ENCODE data around the gene LCLAT1.

LCLAT1 gene

DNA sequence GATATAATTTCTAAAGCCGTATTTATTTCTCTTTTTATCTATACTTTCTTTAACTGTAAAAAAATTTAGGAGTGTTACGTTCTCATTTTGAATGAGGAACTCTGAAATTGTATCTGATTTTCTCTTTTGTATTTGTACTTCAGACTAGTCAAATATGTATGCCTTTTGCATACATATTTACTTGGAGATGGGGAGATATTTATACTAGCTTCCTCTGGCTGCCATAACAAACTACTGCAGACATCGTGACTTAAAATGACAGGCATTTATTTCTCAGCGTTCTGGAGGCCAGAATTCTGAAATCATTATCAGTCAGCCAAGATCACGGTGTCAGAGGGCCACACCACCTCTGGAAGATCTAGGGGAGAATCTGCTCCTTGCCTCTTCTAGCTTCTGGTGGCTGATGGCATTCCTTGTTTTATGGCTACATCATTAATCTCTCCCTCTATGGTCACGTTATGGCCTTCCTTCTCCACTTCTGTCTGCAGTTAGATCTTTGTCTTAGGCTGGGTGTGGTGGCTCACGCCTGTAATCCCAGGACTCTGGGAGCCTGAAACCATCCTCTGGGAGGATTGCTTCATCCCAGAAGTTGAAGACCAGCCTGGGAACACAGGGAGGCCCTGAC is 8.2 kb downstream of the LCLAT1 start:
- WGBS (ENCODE audit: insufficient coverage), result 94% methylated on average over 4 of the region's 7 CpGs
- ChIA-PET CTCF (interaction anchor here (1.3 kb wide), 1 partner anchor 8 kb away, joined by 3 read pairs; the partner anchor contains the start of gene LCLAT1), POLR2A (no interaction called here)
- Histone ChIP-seq H3K36me3 (ENCODE audit: control insufficient read depth in 4 of 4, insufficient read depth in 4 of 4, low read length in 3 of 4) (peaks cover 0 to 3% (median under 1%) of the 10 kb centered on the region in 4 experiments), H3K4me3 (ENCODE audit: control insufficient read depth in 1 of 7, extremely low read depth in 1 of 7, insufficient read depth in 4 of 7, low read depth in 2 of 7, low read length in 6 of 7) (no peak overlapping the region), H3K27me3 (replicated peaks in 2 of 5; ENCODE audit: control insufficient read depth in 4 of 5, insufficient read depth in 5 of 5, low read length in 4 of 5) (no peaks in the 10 kb centered on the region), H3K4me1 (ENCODE audit: control extremely low read depth in 1 of 4, control insufficient read depth in 4 of 4, insufficient read depth in 4 of 4, low read length in 3 of 4) (no peaks in the 10 kb centered on the region), H3K9me3 (ENCODE audit: control extremely low read depth in 1 of 5, control insufficient read depth in 4 of 5, insufficient read depth in 2 of 5, low read depth in 1 of 5, low read length in 4 of 5) (no peaks in the 10 kb centered on the region), H3K27ac (ENCODE audit: insufficient read depth in 1 of 2, low read depth in 1 of 2, low read length in 2 of 2, poor library complexity in 1 of 2, severe bottlenecking in 2 of 2) (no peak overlapping the region)
- no peak for DNase-seq

DNA sequence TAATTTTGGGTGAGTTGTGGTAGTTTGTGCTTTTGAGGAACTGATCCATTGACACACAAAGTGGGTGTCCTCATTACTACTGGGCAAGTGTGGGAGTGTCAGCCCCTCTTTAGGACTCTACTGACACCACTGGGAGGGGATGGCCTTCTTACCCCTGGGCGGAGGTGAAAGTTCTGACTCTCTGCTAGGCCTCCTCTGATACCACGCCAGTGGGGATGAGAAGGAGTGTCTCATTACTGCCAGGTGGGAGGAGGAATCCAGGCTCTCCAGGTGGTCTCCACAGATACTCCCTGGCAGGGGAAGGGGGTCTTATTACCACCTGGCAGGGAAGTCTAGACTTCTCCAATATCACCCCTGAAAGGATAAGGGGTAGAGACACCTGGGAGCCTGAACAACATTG is 9.1 kb downstream of the LCLAT1 start:
- 100% methylated on average over 1 of the region's 2 CpGs for WGBS (ENCODE audit: insufficient coverage)
- POLR2A ChIA-PET, result no interaction called here

GRCh38 chr2:30456579-30456978 is 9.5 kb downstream of the LCLAT1 start:
- ChIA-PET POLR2A (no interaction called here), CTCF (interaction anchor here (0.9 kb wide), 1 partner anchor 261 kb away, joined by 3 read pairs; no protein-coding TSS in a partner anchor)
- no peak overlapping the region for H3K27ac ChIP-seq (ENCODE audit: insufficient read depth in 1 of 2, low read depth in 1 of 2, low read length in 2 of 2, poor library complexity in 1 of 2, severe bottlenecking in 2 of 2)
- no peak for DNase-seq
- no peaks in the 10 kb centered on the region for H3K27me3 ChIP-seq (replicated peaks in 2 of 5; ENCODE audit: control insufficient read depth in 4 of 5, insufficient read depth in 5 of 5, low read length in 4 of 5)
- 86% methylated on average over 1 of the region's 2 CpGs for WGBS (ENCODE audit: insufficient coverage)
- H3K4me1 ChIP-seq (ENCODE audit: control extremely low read depth in 1 of 4, control insufficient read depth in 4 of 4, insufficient read depth in 4 of 4, low read length in 3 of 4), result no peaks in the 10 kb centered on the region
- no peak overlapping the region for H3K4me3 ChIP-seq (ENCODE audit: control insufficient read depth in 1 of 7, extremely low read depth in 1 of 7, insufficient read depth in 4 of 7, low read depth in 2 of 7, low read length in 6 of 7)
- peaks cover 0 to 3% (median 0%) of the 10 kb centered on the region in 4 experiments for H3K36me3 ChIP-seq (ENCODE audit: control insufficient read depth in 4 of 4, insufficient read depth in 4 of 4, low read length in 3 of 4)
- H3K9me3 ChIP-seq (ENCODE audit: control extremely low read depth in 1 of 5, control insufficient read depth in 4 of 5, insufficient read depth in 2 of 5, low read depth in 1 of 5, low read length in 4 of 5), result peaks cover 0 to 2% (median 0%) of the 10 kb centered on the region in 5 experiments

More for the DNA sequence above, 9.1 kb downstream of the LCLAT1 start:
- no peaks in the 10 kb centered on the region for H3K9me3 ChIP-seq (ENCODE audit: control extremely low read depth in 1 of 5, control insufficient read depth in 4 of 5, insufficient read depth in 2 of 5, low read depth in 1 of 5, low read length in 4 of 5)
- no peak overlapping the region for H3K4me3 ChIP-seq (ENCODE audit: control insufficient read depth in 1 of 7, extremely low read depth in 1 of 7, insufficient read depth in 4 of 7, low read depth in 2 of 7, low read length in 6 of 7)
- H3K27me3 ChIP-seq (replicated peaks in 2 of 5; ENCODE audit: control insufficient read depth in 4 of 5, insufficient read depth in 5 of 5, low read length in 4 of 5), result no peaks in the 10 kb centered on the region
- H3K27ac ChIP-seq (ENCODE audit: insufficient read depth in 1 of 2, low read depth in 1 of 2, low read length in 2 of 2, poor library complexity in 1 of 2, severe bottlenecking in 2 of 2), result no peak overlapping the region
- CTCF ChIA-PET, result interaction anchor here (1.3 kb wide), 1 partner anchor 9 kb away, joined by 3 read pairs; the partner anchor contains the start of gene LCLAT1
- H3K4me1 ChIP-seq (ENCODE audit: control extremely low read depth in 1 of 4, control insufficient read depth in 4 of 4, insufficient read depth in 4 of 4, low read length in 3 of 4), result no peaks in the 10 kb centered on the region
- peaks cover 0 to 3% (median 0%) of the 10 kb centered on the region in 4 experiments for H3K36me3 ChIP-seq (ENCODE audit: control insufficient read depth in 4 of 4, insufficient read depth in 4 of 4, low read length in 3 of 4)
- no peak for DNase-seq

GRCh38 chr2:30457296-30457695 is 10.2 kb downstream of the LCLAT1 start:
- no peaks in the 10 kb centered on the region for H3K27me3 ChIP-seq (replicated peaks in 2 of 5; ENCODE audit: control insufficient read depth in 4 of 5, insufficient read depth in 5 of 5, low read length in 4 of 5)
- no peaks in the 10 kb centered on the region for H3K4me1 ChIP-seq (ENCODE audit: control extremely low read depth in 1 of 4, control insufficient read depth in 4 of 4, insufficient read depth in 4 of 4, low read length in 3 of 4)
- POLR2A ChIA-PET, result no interaction called here

GRCh38 chr2:30459140-30459539 is 12.1 kb downstream of the LCLAT1 start:
- no peaks in the 10 kb centered on the region for H3K4me1 ChIP-seq (ENCODE audit: control extremely low read depth in 1 of 4, control insufficient read depth in 4 of 4, insufficient read depth in 4 of 4, low read length in 3 of 4)
- POLR2A ChIA-PET, result no interaction called here
- peaks cover 0 to 3% (median 0%) of the 10 kb centered on the region in 4 experiments for H3K36me3 ChIP-seq (ENCODE audit: control insufficient read depth in 4 of 4, insufficient read depth in 4 of 4, low read length in 3 of 4)
- CTCF ChIA-PET, result interaction anchor here (1.9 kb wide), 2 partner anchors 9 to 17 kb away, joined by 4 to 5 read pairs; no protein-coding TSS in a partner anchor
- WGBS (ENCODE audit: insufficient coverage), result 50% methylated on average over 2 of the region's 2 CpGs
- H3K27ac ChIP-seq (ENCODE audit: insufficient read depth in 1 of 2, low read depth in 1 of 2, low read length in 2 of 2, poor library complexity in 1 of 2, severe bottlenecking in 2 of 2), result no peak overlapping the region
- no peak for DNase-seq
- H3K27me3 ChIP-seq (replicated peaks in 2 of 5; ENCODE audit: control insufficient read depth in 4 of 5, insufficient read depth in 5 of 5, low read length in 4 of 5), result no peaks in the 10 kb centered on the region
- no peak overlapping the region for H3K4me3 ChIP-seq (ENCODE audit: control insufficient read depth in 1 of 7, extremely low read depth in 1 of 7, insufficient read depth in 4 of 7, low read depth in 2 of 7, low read length in 6 of 7)
- H3K9me3 ChIP-seq (ENCODE audit: control extremely low read depth in 1 of 5, control insufficient read depth in 4 of 5, insufficient read depth in 2 of 5, low read depth in 1 of 5, low read length in 4 of 5), result peaks cover 0 to 2% (median 0%) of the 10 kb centered on the region in 5 experiments

More at GRCh38 chr2:30457296-30457695, 10.2 kb downstream of the LCLAT1 start:
- Histone ChIP-seq H3K27ac (ENCODE audit: insufficient read depth in 1 of 2, low read depth in 1 of 2, low read length in 2 of 2, poor library complexity in 1 of 2, severe bottlenecking in 2 of 2) (no peak overlapping the region), H3K36me3 (ENCODE audit: control insufficient read depth in 4 of 4, insufficient read depth in 4 of 4, low read length in 3 of 4) (peaks cover 0 to 3% (median 0%) of the 10 kb centered on the region in 4 experiments), H3K4me3 (ENCODE audit: control insufficient read depth in 1 of 7, extremely low read depth in 1 of 7, insufficient read depth in 4 of 7, low read depth in 2 of 7, low read length in 6 of 7) (no peak overlapping the region), H3K9me3 (ENCODE audit: control extremely low read depth in 1 of 5, control insufficient read depth in 4 of 5, insufficient read depth in 2 of 5, low read depth in 1 of 5, low read length in 4 of 5) (peaks cover 0 to 2% (median 0%) of the 10 kb centered on the region in 5 experiments)
- DNase-seq, result no peak
- CTCF ChIA-PET, result interaction anchor here (0.9 kb wide), 1 partner anchor 260 kb away, joined by 3 read pairs; no protein-coding TSS in a partner anchor

- no peaks in the 10 kb centered on the region for H3K27me3 ChIP-seq (replicated peaks in 2 of 5; ENCODE audit: control insufficient read depth in 4 of 5, insufficient read depth in 5 of 5, low read length in 4 of 5)
- POLR2A ChIA-PET, result no interaction called here
- peaks cover 0 to 3% (median 0%) of the 10 kb centered on the region in 4 experiments for H3K36me3 ChIP-seq (ENCODE audit: control insufficient read depth in 4 of 4, insufficient read depth in 4 of 4, low read length in 3 of 4)
- DNase-seq, result no peak
- H3K27ac ChIP-seq (ENCODE audit: insufficient read depth in 1 of 2, low read depth in 1 of 2, low read length in 2 of 2, poor library complexity in 1 of 2, severe bottlenecking in 2 of 2), result no peak overlapping the region
- WGBS (ENCODE audit: insufficient coverage), result 100% methylated on average over 3 of the region's 4 CpGs
- CTCF ChIA-PET, result no interaction called here
- no peak overlapping the region for H3K4me3 ChIP-seq (ENCODE audit: control insufficient read depth in 1 of 7, extremely low read depth in 1 of 7, insufficient read depth in 4 of 7, low read depth in 2 of 7, low read length in 6 of 7)
- peaks cover 0 to 2% (median 0%) of the 10 kb centered on the region in 5 experiments for H3K9me3 ChIP-seq (ENCODE audit: control extremely low read depth in 1 of 5, control insufficient read depth in 4 of 5, insufficient read depth in 2 of 5, low read depth in 1 of 5, low read length in 4 of 5)
- no peaks in the 10 kb centered on the region for H3K4me1 ChIP-seq (ENCODE audit: control extremely low read depth in 1 of 4, control insufficient read depth in 4 of 4, insufficient read depth in 4 of 4, low read length in 3 of 4)
These were observed 15.2 kb downstream of the LCLAT1 start for GRCh38 chr2:30462131-30462857.

DNA sequence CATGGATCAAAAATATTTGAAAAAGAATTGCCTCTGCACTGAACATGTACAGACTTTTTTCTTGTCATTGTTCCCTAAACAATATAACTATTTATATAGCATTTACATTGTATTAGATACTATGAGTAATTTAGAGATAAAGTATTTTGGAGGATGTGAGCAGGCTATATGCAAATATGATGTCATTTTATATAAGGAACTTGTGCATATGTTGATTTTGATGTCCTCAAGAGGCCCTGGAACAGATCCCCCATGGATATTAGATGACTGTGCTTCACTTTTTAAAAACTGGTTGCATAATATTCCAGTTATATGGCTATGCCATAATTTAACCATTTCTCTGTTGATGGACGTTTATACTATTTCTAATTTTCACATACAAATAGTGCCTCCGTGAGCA is 16.5 kb downstream of the LCLAT1 start:
- CTCF ChIA-PET, result no interaction called here
- POLR2A ChIA-PET, result no interaction called here
- H3K27ac ChIP-seq (ENCODE audit: insufficient read depth in 1 of 2, low read depth in 1 of 2, low read length in 2 of 2, poor library complexity in 1 of 2, severe bottlenecking in 2 of 2), result no peak overlapping the region

More for the DNA sequence above, 16.5 kb downstream of the LCLAT1 start:
- DNase-seq, result no peak
- Histone ChIP-seq H3K27me3 (replicated peaks in 2 of 5; ENCODE audit: control insufficient read depth in 4 of 5, insufficient read depth in 5 of 5, low read length in 4 of 5) (no peaks in the 10 kb centered on the region), H3K36me3 (ENCODE audit: control insufficient read depth in 4 of 4, insufficient read depth in 4 of 4, low read length in 3 of 4) (peaks cover 0 to 3% (median 0%) of the 10 kb centered on the region in 4 experiments), H3K9me3 (ENCODE audit: control extremely low read depth in 1 of 5, control insufficient read depth in 4 of 5, insufficient read depth in 2 of 5, low read depth in 1 of 5, low read length in 4 of 5) (peaks cover 0 to 3% (median under 1%) of the 10 kb centered on the region in 5 experiments), H3K4me1 (ENCODE audit: control extremely low read depth in 1 of 4, control insufficient read depth in 4 of 4, insufficient read depth in 4 of 4, low read length in 3 of 4) (no peaks in the 10 kb centered on the region), H3K4me3 (ENCODE audit: control insufficient read depth in 1 of 7, extremely low read depth in 1 of 7, insufficient read depth in 4 of 7, low read depth in 2 of 7, low read length in 6 of 7) (no peak overlapping the region)
- no CpG with 5 or more reads among the region's 2 CpGs for WGBS (ENCODE audit: insufficient coverage)

All from common myeloid progenitor, CD34-positive (primary cell).